HepG2 (cell line): ENCODE results near the gene OSBPL9. TPM values are rescaled to one million over a fixed set of nuclear protein-coding genes. Genes with fewer than 3 reads are reported as not detected.

Experiments used
- ATAC-seq: fragments of 200-7000 bp; cut with Tn5 transposase; 3 replicates; pipeline ENCODE4 v1.9.1; 2020; ENCODE audit warnings: mild to moderate bottlenecking, moderate library complexity
- BruUV-seq: library from RNA; stranded (reverse); fragments of 400-500 nt; replicated peaks from 2 replicates; lab custom pipeline; 2021; lab: Mats Ljungman, UMichigan
- CTCF ChIA-PET: fragments of 300-600 bp; formaldehyde crosslinking; extraction: SDS; loops from one replicate; lab custom pipeline; 2021; ENCODE audit warnings: low total read pairs, inconsistent platforms, low intra/inter-chr PET ratio; lab: Yijun Ruan, JAX
- POLR2A ChIA-PET: fragments of 350-600 bp; sonication (Branson Sonifier 250); formaldehyde crosslinking; loops from one replicate; lab custom pipeline; 2020; ENCODE audit warnings: antibody characterized with exemption, inconsistent platforms; lab: Yijun Ruan, JAX
- DNase-seq: peaks from one replicate; pipeline ENCODE4 v3.0.0-alpha.2; 2015; ENCODE audit warnings: low spot score
- FAIRE-seq: peaks from 3 replicates; lab custom pipeline; 2011; peaks lifted over from hg19 to GRCh38; lab: Jason Lieb, UNC
- H2AFZ ChIP-seq: one replicate; pipeline ENCODE4 v1.6.1; 2011; ENCODE audit warnings: low read length, inconsistent platforms
- H3K27ac ChIP-seq: fragments of 300-600 bp; 3 replicates; pipeline ENCODE4 v1.8.0; 2011; ENCODE audit warnings: mixed run types, mild to moderate bottlenecking, mixed read lengths, low read length, inconsistent platforms; ENCODE audit not compliant: insufficient read depth; ENCODE audit errors: extremely low read length
- H3K27me3 ChIP-seq, 2 experiments: fragments of 200-600 bp in 1 of 2; 2 replicates in 1 of 2; 3 replicates in 1 of 2; pipeline versions ENCODE4 v1.6.0 to v1.8.0; 2011; ENCODE audit warnings: low read length in 2 of 2, mild to moderate bottlenecking in 2 of 2, moderate library complexity in 2 of 2, inconsistent platforms in 1 of 2; ENCODE audit not compliant: insufficient read depth in 2 of 2, control insufficient read depth in 1 of 2
- H3K36me3 ChIP-seq, 2 experiments: fragments of 200-600 bp in 1 of 2; replicated peaks in 1 of 2; 2 replicates in 1 of 2; 3 replicates in 1 of 2; pipeline versions ENCODE4 v1.5.1 to v1.8.0; 2011; ENCODE audit warnings: low read length in 2 of 2, inconsistent platforms in 1 of 2; ENCODE audit not compliant: insufficient read depth in 2 of 2, control insufficient read depth in 1 of 2
- H3K4me1 ChIP-seq: 2 replicates; pipeline ENCODE4 v1.5.1; 2012; ENCODE audit warnings: low read length, inconsistent platforms; ENCODE audit not compliant: insufficient read depth
- H3K4me2 ChIP-seq: 2 replicates; pipeline ENCODE4 v1.6.0; 2011; ENCODE audit warnings: low read depth, low read length, inconsistent platforms
- H3K4me3 ChIP-seq, 3 experiments: fragments of 200-600 bp in 1 of 3; sonication (generic), shearing (Covaris generic) in 1 of 3; replicated peaks in 1 of 3; 2 replicates each; pipeline ENCODE4 v1.5.1; 2011 to 2016; ENCODE audit warnings: low read length in 3 of 3, inconsistent platforms in 2 of 3, low read depth in 2 of 3, mild to moderate bottlenecking in 2 of 3, control low read depth in 1 of 3, mixed read lengths in 1 of 3; ENCODE audit not compliant: insufficient read depth in 1 of 3
- H3K79me2 ChIP-seq: one replicate; pipeline ENCODE4 v1.6.1; 2011; ENCODE audit warnings: low read length, inconsistent platforms; ENCODE audit not compliant: insufficient read depth
- H3K9ac ChIP-seq: 2 replicates; pipeline ENCODE4 v1.6.0; 2011; ENCODE audit warnings: mild to moderate bottlenecking, low read depth, low read length, inconsistent platforms; ENCODE audit not compliant: insufficient read depth
- H3K9me3 ChIP-seq: 2 replicates; pipeline ENCODE4 v1.5.1; 2012; ENCODE audit warnings: mild to moderate bottlenecking, low read length
- H4K20me1 ChIP-seq: 2 replicates; pipeline ENCODE4 v1.6.0; 2011; ENCODE audit warnings: inconsistent platforms, mild to moderate bottlenecking, low read length, moderate library complexity; ENCODE audit not compliant: insufficient read depth
- CAMTA2 ChIP-seq: sonication (generic); formaldehyde crosslinking; IDR thresholded peaks from 2 replicates; pipeline ENCODE4 v1.4.0; 2020; ENCODE audit warnings: mild to moderate bottlenecking, missing genetic modification reagents, borderline replicate concordance
- FOXP4 ChIP-seq: sonication (generic); formaldehyde crosslinking; IDR thresholded peaks from 2 replicates; pipeline ENCODE4 v1.4.0; 2020; ENCODE audit warnings: missing genetic modification reagents
- GATA4 ChIP-seq: sonication (generic); IDR thresholded peaks from 2 replicates; pipeline ENCODE4 v1.6.1; 2016; ENCODE audit warnings: antibody characterized with exemption, low read depth, borderline replicate concordance
- MBD4 ChIP-seq: IDR thresholded peaks from 2 replicates; pipeline ENCODE4 v1.6.1; 2012; ENCODE audit warnings: low read length, inconsistent platforms, borderline replicate concordance
- MLLT10 ChIP-seq: sonication (generic); formaldehyde crosslinking; IDR thresholded peaks from 2 replicates; pipeline ENCODE4 v1.4.0; 2020; ENCODE audit warnings: missing genetic modification reagents
- PHB2 ChIP-seq: fragments of 450-650 bp; IDR thresholded peaks from 2 replicates; pipeline ENCODE4 v1.6.1; 2018; ENCODE audit not compliant: partially characterized antibody
- TFE3 ChIP-seq: IDR thresholded peaks from 2 replicates; pipeline ENCODE4 v1.6.1; 2016
- ZNF260 ChIP-seq: sonication (generic); formaldehyde crosslinking; IDR thresholded peaks from 2 replicates; pipeline ENCODE4 v1.4.0; 2020; ENCODE audit warnings: missing genetic modification reagents, low read depth, mild to moderate bottlenecking, borderline replicate concordance
- ZNF547 ChIP-seq: sonication (generic); formaldehyde crosslinking; IDR thresholded peaks from 2 replicates; pipeline ENCODE4 v1.5.1; 2020; ENCODE audit warnings: mild to moderate bottlenecking, missing genetic modification reagents
- ZNF644 ChIP-seq: IDR thresholded peaks from 2 replicates; pipeline ENCODE4 v1.6.1; 2016; ENCODE audit warnings: low read depth
- ZNF816 ChIP-seq: sonication (generic); formaldehyde crosslinking; IDR thresholded peaks from 2 replicates; pipeline ENCODE4 v1.8.0; 2022; ENCODE audit warnings: missing genetic modification reagents, mild to moderate bottlenecking, borderline replicate concordance
- ZSCAN12 ChIP-seq: sonication (generic); formaldehyde crosslinking; IDR thresholded peaks from 2 replicates; pipeline ENCODE4 v1.9.0; 2021; ENCODE audit warnings: mild to moderate bottlenecking, missing genetic modification reagents
- WGBS: methylation state at CpG from one replicate; pipeline ENCODE4 v1.1.6; 2017; ENCODE audit warnings: low lambda C conversion rate; 5-methylcytosine and 5-hydroxymethylcytosine counted together
- in situ Hi-C: cut with HindIII; loops from 2 replicates; pipeline ENCODE4 v1.10.0; 2017; ENCODE audit warnings: low pct_unique_long_range_greater_than_20kb; ENCODE audit not compliant: extremely low pct_ligation_motif_present
- intact Hi-C: fragments of 100-400 bp; cut with micrococcal nuclease; formaldehyde crosslinking; loops from one replicate; pipeline ENCODE4 v1.10.0; 2022; ENCODE audit not compliant: unreplicated experiment
- polyA plus RNA-seq, 8 experiments: library from polyadenylated mRNA; depleted of rRNA in 3 of 8; stranded (reverse) in 7 of 8; unstranded in 1 of 8; fragments of >200 nt; fragmentation: Illumina TruSeq in 4 of 8; extraction: Trizol in 4 of 8; gene quantifications; 2 replicates each; pipeline versions ENCODE4 v1.2.1 to v1.2.3, GENCODE V29; 2011 to 2016; ENCODE audit warnings: low read depth in 4 of 8, missing spikeins in 1 of 8, mixed read lengths in 1 of 8; ENCODE audit not compliant: insufficient read depth in 1 of 8
- total RNA-seq, 5 experiments: library from RNA; depleted of rRNA; stranded (reverse); fragments of >200 nt; fragmentation: Illumina TruSeq; extraction: Trizol; gene quantifications; 2 replicates each; pipeline ENCODE4 v1.2.3, GENCODE V29; 2016; ENCODE audit warnings: low read depth in 1 of 5
- TF ChIP-seq, protein P1 (sequence below): sonication (generic); formaldehyde crosslinking; IDR thresholded peaks from 2 replicates; pipeline ENCODE4 v1.5.1; 2020; ENCODE audit warnings: mild to moderate bottlenecking, missing genetic modification reagents, borderline replicate concordance
- TF ChIP-seq, protein P2 (sequence below): sonication (generic); formaldehyde crosslinking; IDR thresholded peaks from 2 replicates; pipeline ENCODE4 v1.4.0; 2020; ENCODE audit warnings: missing genetic modification reagents

Gene OSBPL9
- total and polyA plus RNA-seq, 2 of the 13 experiments (the other 11 are each of a cell fraction or from before 2014, with no cell fraction given) = 83.6 to 142 TPM

DNA sequence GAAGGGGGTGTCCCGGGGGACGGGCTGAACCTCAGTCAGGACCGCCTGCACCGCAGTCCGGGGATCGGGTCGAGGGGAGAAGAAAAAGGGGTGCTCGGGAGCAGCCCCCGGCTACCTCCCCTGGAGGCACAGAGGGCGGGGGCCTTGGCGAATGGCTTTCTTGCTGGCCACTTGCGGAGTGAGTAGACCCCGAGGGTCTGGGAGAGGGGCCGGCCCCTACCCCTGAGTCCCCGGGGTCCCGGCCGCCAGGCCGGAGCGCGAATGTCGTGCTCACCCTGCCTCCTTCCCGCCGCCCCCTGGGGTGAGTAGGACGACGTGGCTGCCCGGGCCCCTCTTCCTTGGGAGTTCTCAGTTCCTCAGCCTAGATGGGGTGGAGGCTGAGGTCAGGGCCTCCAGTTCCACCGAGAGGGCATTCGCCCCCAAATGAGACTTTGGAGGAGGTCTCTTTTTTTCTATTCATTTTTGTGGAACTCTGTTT is 113.0 kb downstream of the OSBPL9 start (continued):
- TF ChIP-seq, protein P1, sequence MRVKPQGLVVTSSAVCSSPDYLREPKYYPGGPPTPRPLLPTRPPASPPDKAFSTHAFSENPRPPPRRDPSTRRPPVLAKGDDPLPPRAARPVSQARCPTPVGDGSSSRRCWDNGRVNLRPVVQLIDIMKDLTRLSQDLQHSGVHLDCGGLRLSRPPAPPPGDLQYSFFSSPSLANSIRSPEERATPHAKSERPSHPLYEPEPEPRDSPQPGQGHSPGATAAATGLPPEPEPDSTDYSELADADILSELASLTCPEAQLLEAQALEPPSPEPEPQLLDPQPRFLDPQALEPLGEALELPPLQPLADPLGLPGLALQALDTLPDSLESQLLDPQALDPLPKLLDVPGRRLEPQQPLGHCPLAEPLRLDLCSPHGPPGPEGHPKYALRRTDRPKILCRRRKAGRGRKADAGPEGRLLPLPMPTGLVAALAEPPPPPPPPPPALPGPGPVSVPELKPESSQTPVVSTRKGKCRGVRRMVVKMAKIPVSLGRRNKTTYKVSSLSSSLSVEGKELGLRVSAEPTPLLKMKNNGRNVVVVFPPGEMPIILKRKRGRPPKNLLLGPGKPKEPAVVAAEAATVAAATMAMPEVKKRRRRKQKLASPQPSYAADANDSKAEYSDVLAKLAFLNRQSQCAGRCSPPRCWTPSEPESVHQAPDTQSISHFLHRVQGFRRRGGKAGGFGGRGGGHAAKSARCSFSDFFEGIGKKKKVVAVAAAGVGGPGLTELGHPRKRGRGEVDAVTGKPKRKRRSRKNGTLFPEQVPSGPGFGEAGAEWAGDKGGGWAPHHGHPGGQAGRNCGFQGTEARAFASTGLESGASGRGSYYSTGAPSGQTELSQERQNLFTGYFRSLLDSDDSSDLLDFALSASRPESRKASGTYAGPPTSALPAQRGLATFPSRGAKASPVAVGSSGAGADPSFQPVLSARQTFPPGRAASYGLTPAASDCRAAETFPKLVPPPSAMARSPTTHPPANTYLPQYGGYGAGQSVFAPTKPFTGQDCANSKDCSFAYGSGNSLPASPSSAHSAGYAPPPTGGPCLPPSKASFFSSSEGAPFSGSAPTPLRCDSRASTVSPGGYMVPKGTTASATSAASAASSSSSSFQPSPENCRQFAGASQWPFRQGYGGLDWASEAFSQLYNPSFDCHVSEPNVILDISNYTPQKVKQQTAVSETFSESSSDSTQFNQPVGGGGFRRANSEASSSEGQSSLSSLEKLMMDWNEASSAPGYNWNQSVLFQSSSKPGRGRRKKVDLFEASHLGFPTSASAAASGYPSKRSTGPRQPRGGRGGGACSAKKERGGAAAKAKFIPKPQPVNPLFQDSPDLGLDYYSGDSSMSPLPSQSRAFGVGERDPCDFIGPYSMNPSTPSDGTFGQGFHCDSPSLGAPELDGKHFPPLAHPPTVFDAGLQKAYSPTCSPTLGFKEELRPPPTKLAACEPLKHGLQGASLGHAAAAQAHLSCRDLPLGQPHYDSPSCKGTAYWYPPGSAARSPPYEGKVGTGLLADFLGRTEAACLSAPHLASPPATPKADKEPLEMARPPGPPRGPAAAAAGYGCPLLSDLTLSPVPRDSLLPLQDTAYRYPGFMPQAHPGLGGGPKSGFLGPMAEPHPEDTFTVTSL = peak; percentile 34; the same call in 1 of the 2 replicates

DNA sequence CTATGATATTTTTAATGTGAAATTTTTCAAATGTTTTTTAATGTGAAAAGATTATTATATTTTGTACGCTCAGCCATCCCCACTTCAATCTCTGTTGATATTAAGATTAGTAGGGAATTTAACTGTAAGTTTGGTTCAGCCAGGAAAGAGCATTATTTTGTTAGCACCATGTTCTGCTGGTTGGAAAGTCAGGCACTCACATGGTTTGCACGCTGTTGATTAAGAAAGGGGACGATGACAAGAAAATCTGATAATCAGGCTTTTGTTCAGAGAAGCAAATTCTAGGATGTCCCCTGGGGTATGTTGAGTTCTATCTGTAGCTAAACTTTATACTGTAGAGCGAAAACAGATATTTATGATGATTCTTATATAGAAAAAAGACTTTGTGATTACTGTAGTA is 115.1 kb downstream of the OSBPL9 start:
- 94% methylated on average over 4 of the region's 4 CpGs for WGBS
- Histone ChIP-seq H3K9me3 (no peaks in the 10 kb centered on the region), H3K36me3 (no peaks in the 10 kb centered on the region), H3K4me3 (peak overlapping the region in 1 of 3 experiments; percentile 87; a peak in 2 of 6 replicates), H3K4me2 (peak overlapping the region; percentile 81; the same call in 1 of the 2 replicates), H3K27ac (no peak overlapping the region), H3K4me1 (peaks cover 73% of the 10 kb centered on the region), H3K79me2 (peaks cover 71% of the 10 kb centered on the region), H2AFZ (no peak overlapping the region), H3K27me3 (no peaks in the 10 kb centered on the region; a peak in 1 of 5 replicates), H3K9ac (no peak overlapping the region), H4K20me1 (peaks cover 28% of the 10 kb centered on the region)
- ChIA-PET CTCF (no interaction called here), POLR2A (no interaction called here)
- FAIRE-seq = no peak
- no peak for ATAC-seq
- in situ Hi-C loops = no loop called here
- intact Hi-C loops = loop anchor here (10.0 kb wide), 1 partner anchor 107 kb away; no protein-coding TSS in a partner anchor
- DNase-seq = no peak
- no TSS peak for BruUV-seq
- TF ChIP-seq ZNF260 (no peak), ZNF547 (CRISPR knock-in tag) (no peak), FOXP4 (no peak), ZNF644 (CRISPR knock-in tag) (no peak), MBD4 (no peak), PHB2 (no peak), GATA4 (no peak), CAMTA2 (CRISPR knock-in tag) (no peak), ZSCAN12 (CRISPR knock-in tag) (no peak), ZNF816 (CRISPR knock-in tag) (no peak), MLLT10 (CRISPR knock-in tag) (no peak), TFE3 (CRISPR knock-in tag) (no peak)
- TF ChIP-seq, protein P2, sequence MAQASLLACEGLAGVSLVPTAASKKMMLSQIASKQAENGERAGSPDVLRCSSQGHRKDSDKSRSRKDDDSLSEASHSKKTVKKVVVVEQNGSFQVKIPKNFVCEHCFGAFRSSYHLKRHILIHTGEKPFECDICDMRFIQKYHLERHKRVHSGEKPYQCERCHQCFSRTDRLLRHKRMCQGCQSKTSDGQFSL = no peak
